Measurements from ENCODE around the gene OLFML3.
A peak's percentile ranks its signal among the peaks of the same experiment; 100 is the strongest.

Gene OLFML3
- long read RNA-seq, partial matches to known transcripts, result 0 of 1 reads
- long read RNA-seq, other reads (novel, unspliced or antisense), result 1 of 1 reads

GRCh38 chr1:113978863-113979702 lies at the start of gene OLFML3:
Gene OLFML3 (plus strand): TSS chr1:113979474. CDS start chr1:113979517, 43 bp downstream.
- TF ChIP-seq SPI1 (IDR thresholded peaks at IDR 0.05; ENCODE audit: borderline replicate concordance, low read depth) (peak; percentile 28; the same call in 1 of the 2 replicates), CTCF (IDR thresholded peaks at IDR 0.05; ENCODE audit: insufficient read depth, low read length) (peak; percentile 51), POLR2AphosphoS5 (IDR thresholded peaks at IDR 0.05; ENCODE audit: low read depth) (peak; percentile 42; the same call in 1 of the 2 replicates), REST (IDR thresholded peaks at IDR 0.05; ENCODE audit: insufficient replicate concordance, low read depth) (no peak), GABPA (IDR thresholded peaks at IDR 0.05; ENCODE audit: low read depth) (no peak)
- no peak within 1 kb of the TSS for H3K4me3 ChIP-seq (replicated peaks; ENCODE audit: insufficient read depth, low read length)
- peak; percentile 72 to 77 for DNase-seq (ENCODE audit: low read depth in 1 of 2, low spot score in 1 of 2)
- no peaks in the 10 kb centered on the region for H3K27me3 ChIP-seq (ENCODE audit: insufficient read depth, poor library complexity, severe bottlenecking)
- no peak within 1 kb of the TSS for H3K27ac ChIP-seq (replicated peaks)

- H3K4me3 ChIP-seq (replicated peaks; ENCODE audit: insufficient read depth, low read length), result peak overlapping the region; percentile 77
- peak overlapping the region; percentile 99 for H3K27ac ChIP-seq (replicated peaks)
- H3K27me3 ChIP-seq (ENCODE audit: insufficient read depth, poor library complexity, severe bottlenecking), result no peaks in the 10 kb centered on the region
- DNase-seq (ENCODE audit: low read depth in 1 of 2, low spot score in 1 of 2), result peak in 1 of 2 experiments; percentile 43
- TF ChIP-seq SPI1 (IDR thresholded peaks at IDR 0.05; ENCODE audit: borderline replicate concordance, low read depth) (no peak; the same call in 1 of the 2 replicates), POLR2AphosphoS5 (IDR thresholded peaks at IDR 0.05; ENCODE audit: low read depth) (peak; percentile 73; the same call in 1 of the 2 replicates)
Observed at GRCh38 chr1:113929750-113930498, 49.4 kb upstream of the OLFML3 start.

GRCh38 chr1:113930499-113931161 lies 48.6 kb upstream of the OLFML3 start:
- DNase-seq (ENCODE audit: low read depth in 1 of 2, low spot score in 1 of 2), result peak; percentile 62 to 85
- Histone ChIP-seq H3K27ac (replicated peaks) (peak overlapping the region; percentile 99), H3K4me3 (replicated peaks; ENCODE audit: insufficient read depth, low read length) (peak overlapping the region; percentile 77), H3K27me3 (ENCODE audit: insufficient read depth, poor library complexity, severe bottlenecking) (no peaks in the 10 kb centered on the region)
- TF ChIP-seq SPI1 (IDR thresholded peaks at IDR 0.05; ENCODE audit: borderline replicate concordance, low read depth) (no peak), REST (IDR thresholded peaks at IDR 0.05; ENCODE audit: insufficient replicate concordance, low read depth) (no peak), CTCF (IDR thresholded peaks at IDR 0.05; ENCODE audit: insufficient read depth, low read length) (no peak), POLR2AphosphoS5 (IDR thresholded peaks at IDR 0.05; ENCODE audit: low read depth) (no peak; the same call in 1 of the 2 replicates), GABPA (IDR thresholded peaks at IDR 0.05; ENCODE audit: low read depth) (no peak)

Data from HL-60 (cell line).